Stimulated activated CD4-positive, alpha-beta T cell treated with anti-CD3 and anti-CD28 coated beads, TNF-alpha, amount 100 ng/mL, for 48 hours (primary cell): ENCODE results near the gene COG5.
"Not testable (repeated sequence)": the region's sequence is repeated elsewhere in the genome, so short reads cannot be mapped to it uniquely, and the experiment has no call there.

Experiments
- DNase-seq, 3 donors: peaks; one replicate each; pipeline ENCODE4 v3.0.0-alpha.2; 2020; ENCODE audit warnings: low read depth in 3 of 3

COG5 gene

DNA sequence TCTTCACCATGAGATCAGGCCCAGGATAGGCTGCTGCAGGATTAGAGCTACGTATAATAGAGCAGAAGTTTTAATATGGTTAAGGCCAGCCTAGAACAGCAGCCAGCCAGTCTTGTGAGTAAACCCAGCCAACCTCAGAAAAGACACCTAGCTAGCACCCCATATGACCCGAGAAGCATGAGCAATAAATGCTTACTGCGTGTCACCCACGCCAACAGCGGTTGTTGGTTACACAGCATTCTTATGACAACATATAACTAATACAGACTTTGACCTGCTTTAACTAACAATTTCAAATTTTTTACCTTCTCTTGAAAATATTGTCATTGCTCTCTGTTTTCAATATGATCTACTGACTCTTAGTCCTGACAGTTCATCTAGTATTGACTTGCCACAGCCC is 289.2 kb downstream of the COG5 start:
- DNase-seq: no peak

DNA sequence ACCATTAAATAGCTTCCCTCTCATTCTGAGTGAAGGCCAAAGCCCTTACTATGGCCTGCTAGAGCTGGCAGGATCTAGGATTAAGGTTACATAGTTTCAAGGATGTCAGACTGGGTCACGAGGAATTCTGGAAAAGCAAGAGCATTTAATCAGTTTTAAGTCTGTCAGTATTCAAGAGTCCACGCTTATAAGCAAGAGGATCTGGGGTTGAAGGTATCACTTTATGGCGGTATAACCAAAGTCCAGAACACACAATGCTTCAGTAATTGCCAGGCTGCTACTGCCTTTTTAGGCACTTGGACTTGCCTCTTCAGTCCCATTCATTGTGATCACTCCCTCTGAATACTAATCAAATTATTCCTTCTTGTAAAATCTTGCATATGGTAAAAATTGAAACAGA is 293.9 kb downstream of the COG5 start:
- DNase-seq: no peak

GRCh38 chr7:107268594-107268993 is 295.1 kb downstream of the COG5 start:
- no peak for DNase-seq

DNA sequence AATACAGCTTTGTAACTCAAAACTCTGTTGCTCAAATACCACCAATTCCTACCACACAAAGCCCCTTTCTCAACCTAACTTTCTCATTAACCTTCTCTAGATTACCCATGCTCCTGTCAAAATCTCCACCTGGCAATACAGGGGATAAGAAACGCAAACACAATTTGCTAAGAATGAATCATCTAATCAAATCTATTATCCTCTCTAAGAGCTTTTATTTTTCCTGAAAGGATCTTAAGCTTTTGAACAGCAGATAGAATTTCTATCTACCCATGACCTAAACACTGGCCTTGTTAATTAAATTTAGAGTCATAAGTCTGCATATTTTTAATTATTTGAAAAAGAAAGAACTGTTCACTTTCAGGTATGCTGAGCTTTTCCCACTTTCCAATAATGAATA is 296.6 kb downstream of the COG5 start:
- DNase-seq: no peak

- no peak for DNase-seq
Measured at GRCh38 chr7:107264723-107265122, 299.0 kb downstream of the COG5 start.

DNA sequence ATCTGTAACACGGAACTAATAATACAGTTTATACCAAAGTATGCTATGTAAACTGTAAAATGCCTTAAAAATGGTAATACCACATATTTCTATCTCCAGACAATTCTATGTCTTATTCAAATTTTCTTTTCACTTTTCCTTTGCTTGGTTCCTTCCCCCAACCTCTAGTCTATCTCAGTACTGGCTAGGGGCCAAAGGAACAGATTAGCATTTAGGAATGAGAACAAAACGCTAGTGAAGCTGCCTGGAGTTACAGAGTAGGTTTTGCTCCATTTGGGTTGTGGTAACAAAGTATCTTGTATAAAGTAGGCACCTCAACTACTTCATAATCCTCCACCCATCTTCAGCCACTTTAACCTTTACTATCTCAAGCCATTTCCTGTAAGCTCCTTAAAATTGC is 300.9 kb downstream of the COG5 start:
- no peak for DNase-seq

DNA sequence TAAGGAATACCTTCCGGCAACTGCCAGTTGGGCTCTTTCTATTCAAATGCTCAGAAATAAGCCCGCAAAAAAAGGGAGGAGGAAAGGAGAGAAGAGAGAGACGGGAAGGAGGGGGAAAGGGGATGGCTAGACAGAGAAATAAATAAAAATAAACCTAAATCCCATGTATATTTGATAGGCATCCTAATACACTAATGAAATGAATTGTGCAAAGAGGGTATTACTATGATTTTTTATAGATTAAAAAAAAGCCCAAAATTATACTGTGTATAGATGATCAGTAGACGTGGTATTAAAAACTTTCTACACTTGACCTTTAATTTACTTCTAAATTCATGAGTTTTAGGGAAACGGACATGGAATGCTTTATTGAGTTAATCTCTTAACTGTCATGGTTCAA is 305.0 kb downstream of the COG5 start:
- DNase-seq: no peak

- DNase-seq: no peak
Measured at GRCh38 chr7:107255602-107256001, 308.1 kb downstream of the COG5 start.

- DNase-seq: no peak
Measured at GRCh38 chr7:107254398-107254985, 309.2 kb downstream of the COG5 start.

GRCh38 chr7:107253599-107253998 is 310.1 kb downstream of the COG5 start:
- DNase-seq: no peak

GRCh38 chr7:107251963-107252362 is 311.8 kb downstream of the COG5 start:
- DNase-seq: no peak

DNA sequence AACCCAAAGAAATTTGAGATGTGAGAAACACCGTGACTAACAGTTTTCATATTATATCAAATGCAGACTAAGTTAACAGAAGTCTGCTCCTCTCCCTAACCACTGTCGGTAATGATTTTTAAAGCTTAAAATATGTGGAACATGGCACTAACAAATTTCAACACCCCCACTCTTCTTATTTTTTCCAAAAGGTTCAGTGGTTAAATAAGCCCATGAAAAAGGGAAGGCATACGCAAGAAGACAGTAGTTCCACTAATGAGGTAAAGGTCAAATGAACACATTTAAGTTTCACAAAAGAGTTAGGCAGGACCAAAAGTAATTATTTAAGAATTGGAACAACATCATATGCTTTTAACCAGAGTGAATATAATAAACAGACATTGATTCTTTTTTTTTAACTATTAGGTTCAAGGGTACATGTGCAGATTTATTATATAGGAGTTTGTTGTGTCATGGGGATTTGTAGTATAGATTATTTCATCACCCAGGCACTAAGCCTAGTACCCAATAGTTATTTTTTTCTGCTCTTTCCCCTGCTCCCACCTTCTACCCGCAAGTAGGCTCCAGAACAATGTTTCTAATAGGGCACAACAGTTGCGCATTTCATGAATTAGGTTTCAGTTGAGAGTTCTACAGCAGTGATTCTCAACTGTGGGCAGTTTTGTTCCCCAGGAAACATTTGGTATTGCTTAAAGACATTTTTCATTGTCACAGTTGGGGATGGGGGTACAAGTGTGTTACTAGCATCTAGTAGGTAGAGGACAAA is 315.0 kb downstream of the COG5 start:
- DNase-seq: no peak

DNA sequence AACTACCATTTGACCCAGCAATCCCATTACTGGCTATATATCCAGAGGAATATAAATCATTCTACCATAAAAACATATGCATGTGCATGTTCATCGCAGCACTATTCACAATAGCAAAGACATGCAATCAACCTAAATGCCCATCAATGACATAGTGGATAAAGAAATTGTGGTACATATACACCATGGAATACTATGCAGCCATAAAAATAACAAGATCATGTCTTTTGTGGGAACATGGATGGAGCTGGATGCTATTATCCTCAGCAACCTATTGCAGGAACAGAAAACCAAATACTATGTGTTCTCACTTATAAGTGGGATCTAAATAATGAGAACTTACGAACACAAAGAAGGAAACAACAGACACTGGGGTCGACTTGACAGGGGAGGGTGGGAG is 316.9 kb downstream of the COG5 start:
- not testable (repeated sequence) for DNase-seq

DNA sequence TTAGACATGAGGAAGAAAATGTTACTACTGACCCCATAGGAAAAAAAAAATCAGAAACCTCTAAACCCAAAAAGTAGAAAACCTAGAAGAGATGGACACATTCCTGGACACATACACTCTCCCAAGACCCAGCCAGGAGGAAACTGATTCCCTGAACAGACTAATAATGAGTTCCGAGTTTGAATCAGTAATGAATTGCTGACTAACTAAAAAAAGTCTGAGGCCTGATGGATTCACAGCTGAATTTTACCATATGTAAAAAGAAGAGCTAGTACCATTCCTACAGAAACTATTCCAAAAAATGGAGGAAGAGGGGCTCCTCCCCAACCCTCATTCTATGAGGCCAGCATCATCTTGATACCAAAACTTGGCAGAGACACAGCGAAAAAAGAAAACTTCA is 319.1 kb downstream of the COG5 start:
- no peak for DNase-seq

DNA sequence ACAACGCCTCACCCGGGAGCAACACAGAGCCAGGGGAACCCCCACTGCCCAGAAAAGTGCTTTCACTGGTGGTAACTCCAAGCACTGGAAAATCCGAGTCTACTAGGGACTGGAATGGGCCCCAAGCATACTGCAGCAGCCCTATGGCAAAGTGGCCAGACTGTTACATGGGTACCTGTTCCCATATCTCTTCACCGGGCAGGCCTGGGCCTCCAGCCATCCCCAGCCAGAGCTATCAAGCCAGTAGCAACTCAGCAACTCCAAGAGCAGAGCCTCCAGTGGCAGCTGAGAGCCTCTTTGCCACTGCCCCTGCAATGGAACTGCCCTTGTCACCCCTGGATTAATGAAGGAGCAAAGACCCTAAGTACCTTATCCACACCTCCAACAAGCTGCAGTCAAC is 321.5 kb downstream of the COG5 start:
- DNase-seq: no peak

DNA sequence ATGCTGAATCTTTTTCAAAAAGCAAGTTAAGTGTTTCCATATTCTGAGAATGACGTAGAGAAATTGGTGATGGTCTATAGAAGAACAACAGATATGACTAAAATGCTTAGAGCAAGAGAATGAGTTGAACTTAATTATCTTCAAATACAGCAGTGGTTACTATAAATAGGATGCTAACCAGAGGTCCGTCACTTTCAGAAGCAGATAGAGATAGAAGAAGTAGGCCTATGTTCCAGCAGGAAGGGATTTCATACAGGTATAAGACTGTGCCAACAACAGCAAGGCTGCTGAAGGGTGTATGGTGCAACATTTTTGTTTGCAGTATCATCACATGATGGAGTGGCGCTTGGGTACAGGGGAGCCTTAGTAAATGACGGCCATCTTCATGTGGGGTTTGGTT is 326.3 kb downstream of the COG5 start:
- DNase-seq: no peak

DNA sequence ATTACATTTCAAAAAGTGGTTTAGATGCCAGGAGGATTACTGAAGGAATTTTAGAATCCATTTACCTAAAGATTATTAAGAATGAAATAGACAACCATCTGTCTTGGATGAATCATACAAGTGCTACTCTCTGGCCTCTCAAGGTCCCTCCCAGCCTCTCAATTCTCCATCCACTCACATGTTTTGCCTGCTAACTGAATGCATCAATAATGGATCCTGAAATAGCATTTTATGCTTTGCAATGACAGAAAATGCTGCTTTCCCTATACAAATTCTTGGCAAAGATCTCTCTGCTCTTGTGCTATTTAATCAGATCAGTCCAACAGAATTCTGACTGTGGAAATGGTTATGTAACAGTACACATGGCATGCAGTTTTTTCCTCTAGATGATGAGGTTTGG is 326.9 kb downstream of the COG5 start:
- no peak for DNase-seq

DNA sequence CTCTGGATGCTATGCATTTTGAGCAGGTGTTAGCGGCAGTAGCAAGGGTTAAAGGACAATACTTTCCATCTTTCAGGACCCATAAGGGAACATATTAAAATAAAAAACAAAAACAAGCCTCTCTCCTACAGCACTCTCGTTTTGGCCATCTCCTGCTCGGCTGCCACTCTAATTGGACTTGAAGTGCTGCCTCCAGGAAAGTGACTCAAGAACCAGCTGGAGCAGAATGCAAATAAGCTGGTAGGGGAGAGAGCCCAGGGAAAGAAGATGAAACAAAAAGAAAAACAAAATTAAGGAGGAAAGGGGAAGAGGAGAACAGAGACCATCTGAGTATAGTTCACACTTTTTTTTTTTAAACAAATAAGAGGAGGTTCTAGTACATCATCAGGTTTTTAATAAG is 329.3 kb downstream of the COG5 start:
- no peak for DNase-seq

DNA sequence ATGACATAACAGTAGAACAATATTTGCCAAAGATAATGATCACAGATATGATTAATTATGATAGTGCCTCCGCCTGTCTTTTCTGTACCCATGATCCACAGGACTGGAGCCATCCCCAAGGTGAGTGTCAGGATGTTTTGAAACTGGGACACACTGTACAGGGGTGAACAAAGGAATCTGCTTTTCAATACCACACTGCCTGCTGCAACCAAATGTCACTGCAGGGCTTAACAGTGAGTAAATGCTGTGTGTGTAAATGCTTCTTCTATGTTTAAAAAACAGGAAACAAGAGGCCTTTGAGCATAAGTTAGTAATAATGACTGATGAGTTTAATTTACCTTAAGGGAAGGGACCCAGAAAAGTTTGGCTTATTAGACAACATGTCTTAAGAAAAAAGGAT is 329.7 kb downstream of the COG5 start:
- DNase-seq: no peak

DNA sequence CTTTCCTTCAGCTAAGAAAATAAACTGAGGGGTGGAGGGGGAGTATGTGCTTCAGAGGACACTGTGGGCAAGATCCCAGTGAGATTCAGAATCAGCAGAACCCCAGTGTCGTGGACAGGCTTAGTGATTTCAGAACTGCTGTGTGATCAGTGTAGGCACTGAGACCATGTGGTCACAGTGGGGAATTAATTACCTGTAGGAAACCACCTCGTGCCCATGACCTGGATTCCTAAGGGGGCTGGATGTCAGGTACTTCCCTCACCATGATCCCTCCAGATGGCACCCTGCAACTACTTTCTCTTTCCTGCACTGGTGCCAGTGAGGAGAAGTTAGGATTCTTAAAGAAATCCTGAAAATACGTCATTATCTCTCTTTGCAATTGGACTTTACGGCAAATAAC is 330.5 kb downstream of the COG5 start:
- no peak for DNase-seq

- DNase-seq: no peak
Measured at GRCh38 chr7:107232568-107233090, 331.1 kb downstream of the COG5 start.

- no peak for DNase-seq
Measured at GRCh38 chr7:107230334-107230733, 333.4 kb downstream of the COG5 start.

GRCh38 chr7:107228291-107228690 is 335.4 kb downstream of the COG5 start:
- no peak for DNase-seq
